Cardiac fibroblast (primary cell): ENCODE data around the gene CFAP57.
A peak's percentile ranks its signal among the peaks of the same experiment; 100 is the strongest.

Experiments used
- DNase-seq, 2 donors: peaks; one replicate each; pipeline versions ENCODE4 v3.0.0 to v3.0.0-alpha.2; 2010; ENCODE audit warnings: low read depth in 2 of 2
- H3K4me3 ChIP-seq, 2 donors: replicated peaks in 1 of 2; 1 replicate in 1 of 2; 2 replicates in 1 of 2; pipeline ENCODE4 v1.5.1; 2011; ENCODE audit warnings: low read depth in 2 of 2, low read length in 2 of 2, mild to moderate bottlenecking in 2 of 2, moderate library complexity in 1 of 2
- TF ChIP-seq, protein P1 (sequence below): IDR thresholded peaks from one replicate; pipeline ENCODE4 v1.5.1; 2011; ENCODE audit warnings: low read depth, mild to moderate bottlenecking, low read length, inconsistent platforms

The CFAP57 gene

DNA sequence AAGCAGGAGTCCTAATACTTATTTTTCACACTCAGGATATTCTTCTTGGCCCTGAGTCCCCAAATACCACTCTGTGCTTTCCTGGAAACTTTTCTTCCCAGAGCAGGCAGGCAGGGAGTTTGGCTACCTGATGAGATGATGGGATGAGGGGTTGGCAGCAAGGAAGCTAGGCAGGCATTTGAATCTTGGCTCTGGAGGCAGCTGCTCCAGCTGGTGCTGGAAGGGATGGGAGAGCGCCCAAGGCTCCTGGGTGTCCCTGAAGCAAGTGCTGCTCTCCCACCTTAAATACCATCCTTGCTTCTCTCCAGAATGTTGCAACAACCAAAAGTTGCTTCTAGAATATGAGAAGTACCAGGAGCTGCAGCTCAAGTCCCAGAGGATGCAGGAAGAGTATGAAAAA is 49.7 kb downstream of the CFAP57 start:
- TF ChIP-seq, protein P1, sequence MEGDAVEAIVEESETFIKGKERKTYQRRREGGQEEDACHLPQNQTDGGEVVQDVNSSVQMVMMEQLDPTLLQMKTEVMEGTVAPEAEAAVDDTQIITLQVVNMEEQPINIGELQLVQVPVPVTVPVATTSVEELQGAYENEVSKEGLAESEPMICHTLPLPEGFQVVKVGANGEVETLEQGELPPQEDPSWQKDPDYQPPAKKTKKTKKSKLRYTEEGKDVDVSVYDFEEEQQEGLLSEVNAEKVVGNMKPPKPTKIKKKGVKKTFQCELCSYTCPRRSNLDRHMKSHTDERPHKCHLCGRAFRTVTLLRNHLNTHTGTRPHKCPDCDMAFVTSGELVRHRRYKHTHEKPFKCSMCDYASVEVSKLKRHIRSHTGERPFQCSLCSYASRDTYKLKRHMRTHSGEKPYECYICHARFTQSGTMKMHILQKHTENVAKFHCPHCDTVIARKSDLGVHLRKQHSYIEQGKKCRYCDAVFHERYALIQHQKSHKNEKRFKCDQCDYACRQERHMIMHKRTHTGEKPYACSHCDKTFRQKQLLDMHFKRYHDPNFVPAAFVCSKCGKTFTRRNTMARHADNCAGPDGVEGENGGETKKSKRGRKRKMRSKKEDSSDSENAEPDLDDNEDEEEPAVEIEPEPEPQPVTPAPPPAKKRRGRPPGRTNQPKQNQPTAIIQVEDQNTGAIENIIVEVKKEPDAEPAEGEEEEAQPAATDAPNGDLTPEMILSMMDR: no peak
- no peak overlapping the region for H3K4me3 ChIP-seq
- DNase-seq: no peak

DNA sequence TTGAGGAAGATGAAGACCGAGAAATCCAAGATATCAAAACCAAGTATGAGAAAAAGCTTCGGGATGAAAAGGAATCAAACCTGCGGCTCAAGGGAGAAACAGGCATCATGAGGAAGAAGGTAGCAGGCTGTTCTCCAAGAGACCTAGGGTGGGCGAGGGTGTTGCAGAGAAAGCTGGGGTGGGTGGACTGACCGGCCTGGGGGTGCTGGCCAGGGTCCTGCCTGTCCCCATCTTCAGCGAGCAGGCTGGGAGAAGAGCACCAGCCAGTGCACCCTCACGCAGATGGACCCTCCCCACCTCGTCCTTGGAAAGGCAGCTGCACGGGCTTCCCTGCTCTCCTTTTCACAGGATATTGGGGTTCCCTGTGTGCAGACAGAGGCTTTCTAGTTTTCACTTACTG is 50.7 kb downstream of the CFAP57 start:
- DNase-seq: no peak
- TF ChIP-seq, protein P1: no peak
- H3K4me3 ChIP-seq: no peak overlapping the region

DNA sequence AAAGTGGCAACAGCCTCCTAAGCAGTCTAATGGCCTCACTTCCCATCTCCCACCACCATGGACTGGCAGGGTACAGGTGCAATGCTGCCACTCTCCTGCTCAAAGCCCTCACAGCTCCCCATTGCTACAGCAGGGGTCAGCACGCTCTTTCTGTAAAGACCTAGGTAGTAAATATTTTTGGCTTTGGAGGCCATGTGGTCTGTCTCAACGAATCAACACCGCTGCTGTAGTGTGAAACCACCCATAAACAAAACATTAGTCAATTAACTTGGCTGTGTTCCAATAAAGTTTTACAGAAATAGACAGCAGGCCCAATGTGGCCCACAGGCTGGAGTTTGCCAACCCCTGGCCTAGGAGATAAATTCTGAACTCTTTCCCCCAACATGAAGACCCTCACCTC is 53.0 kb downstream of the CFAP57 start:
- TF ChIP-seq, protein P1: peak; percentile 10
- peak; percentile 37 to 72 for DNase-seq
- H3K4me3 ChIP-seq: no peak overlapping the region

DNA sequence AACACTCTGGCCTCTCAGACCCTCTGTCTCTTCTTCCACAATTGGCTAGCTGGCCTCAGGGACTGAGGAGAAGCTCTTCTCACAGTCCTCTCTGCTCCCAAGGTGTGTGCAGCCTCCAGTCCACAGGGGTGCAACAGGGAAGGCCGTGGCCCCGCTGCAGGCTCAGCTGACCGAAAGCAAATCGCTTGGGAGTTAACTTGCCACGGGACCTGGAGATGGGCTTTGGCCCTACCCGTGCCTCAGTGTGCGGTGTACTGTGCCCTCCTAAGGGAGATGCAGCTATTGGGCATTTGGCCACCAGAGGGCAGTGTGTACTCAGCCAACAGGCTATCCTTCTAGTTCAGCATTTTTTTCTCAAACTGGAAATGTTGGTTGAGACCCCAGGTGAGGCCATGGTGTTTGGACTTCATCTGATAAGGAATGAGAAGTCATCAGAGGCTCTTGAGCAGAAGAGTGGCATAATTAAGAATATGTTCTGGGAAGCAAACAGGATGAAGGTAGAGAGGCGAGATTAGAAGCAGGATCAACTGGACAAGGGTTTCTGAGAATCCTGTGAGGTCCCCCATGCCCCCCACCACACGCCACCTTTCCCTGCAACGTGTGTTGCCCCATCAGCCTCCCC is 55.1 kb downstream of the CFAP57 start:
- no peak overlapping the region for H3K4me3 ChIP-seq
- TF ChIP-seq, protein P1: peak; percentile 92
- DNase-seq: peak; percentile 76 to 78

DNA sequence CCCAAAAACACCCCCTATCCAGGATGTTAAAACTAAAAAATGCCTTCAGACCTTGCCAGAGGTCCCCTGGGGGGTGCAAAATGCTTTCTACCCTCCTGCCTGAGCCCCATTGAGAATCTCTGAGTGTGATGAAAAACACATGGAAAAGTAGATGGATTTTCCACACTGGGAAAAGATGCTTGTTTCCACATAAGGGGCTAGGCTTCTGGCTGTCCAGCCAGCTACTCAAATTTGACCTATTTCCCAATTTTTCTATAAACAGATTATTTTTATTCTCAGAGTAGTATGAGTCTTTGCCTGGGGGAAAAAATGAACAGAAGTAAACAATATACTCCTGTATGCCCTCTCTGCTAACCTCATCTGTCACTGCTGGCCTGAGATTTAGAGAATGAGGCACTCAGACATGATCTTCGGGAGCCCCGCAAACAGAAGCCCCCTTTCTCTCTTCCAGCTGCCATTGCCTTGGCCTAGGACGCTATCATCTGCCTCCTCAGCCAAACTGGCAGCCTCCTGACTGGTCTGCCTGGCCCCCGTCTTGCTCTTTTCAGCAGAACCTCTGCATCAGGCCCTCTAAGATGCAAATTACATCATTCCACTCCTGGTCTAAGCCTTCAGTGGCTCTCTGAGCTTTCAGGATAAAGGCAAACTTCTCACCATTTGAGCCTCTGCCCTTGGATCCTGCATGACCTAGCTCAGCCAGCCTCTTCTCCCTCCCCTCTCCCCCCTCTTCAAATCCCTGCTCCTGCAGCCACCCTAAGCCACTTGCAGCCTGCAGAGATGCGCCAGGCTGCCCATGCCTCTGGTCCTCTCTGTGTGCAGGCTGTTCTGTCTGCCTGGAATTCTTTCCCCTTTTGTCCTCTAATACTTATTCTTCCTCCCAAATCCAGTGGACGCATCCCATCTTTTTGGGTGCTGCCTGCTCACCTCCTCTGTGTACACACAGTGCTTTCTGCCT is 58.0 kb downstream of the CFAP57 start:
- H3K4me3 ChIP-seq: no peak overlapping the region
- DNase-seq: no peak
- TF ChIP-seq, protein P1: no peak

DNA sequence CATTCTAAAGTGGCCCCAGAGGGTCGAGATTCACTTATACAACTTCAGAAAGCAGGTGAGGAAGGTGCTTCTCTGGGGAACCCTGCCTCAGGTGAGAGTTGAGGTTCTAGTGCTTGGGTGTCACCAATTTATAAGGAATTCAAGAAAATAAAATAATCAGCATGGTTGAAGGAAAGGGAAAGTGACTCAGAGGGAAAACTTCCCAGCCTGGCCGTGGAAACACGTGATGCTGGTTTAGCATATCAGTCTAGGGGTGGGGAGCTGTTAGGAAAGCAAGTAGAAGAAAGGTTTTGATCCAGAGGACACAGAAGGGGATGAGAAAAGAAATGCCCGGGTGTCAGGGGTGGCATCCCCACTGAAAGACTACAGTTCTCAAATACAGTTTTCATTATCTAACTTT is 59.9 kb downstream of the CFAP57 start:
- H3K4me3 ChIP-seq: no peak overlapping the region
- DNase-seq: peak; percentile 65 to 84
- TF ChIP-seq, protein P1: no peak
